ENCODE measurements around the gene DMXL2. TPM values are rescaled to one million over a fixed set of nuclear protein-coding genes. Genes with fewer than 3 reads are reported as not detected.

DMXL2 gene
- 14.5 and 16.1 TPM in 2 replicates for total RNA-seq

GRCh38 chr15:51622604-51623370 is at the start of gene DMXL2:
TSS of gene DMXL2 (minus strand) at chr15:51622771. CDS start at chr15:51622545, 226 bp downstream.
- Histone ChIP-seq H3K36me3 (ENCODE audit: control insufficient read depth, insufficient read depth, low read length) (no peaks in the 10 kb centered on the region), H3K4me3 (ENCODE audit: low read depth, low read length) (peak within 1 kb of the TSS; percentile 89), H3K27me3 (ENCODE audit: control insufficient read depth, insufficient read depth, low read length) (no peaks in the 10 kb centered on the region)
- no peak for TF ChIP-seq CTCF (IDR thresholded peaks at IDR 0.05; ENCODE audit: insufficient read depth, low read length, severe bottlenecking)
- DNase-seq (ENCODE audit: low read depth) (peak; percentile 41), FAIRE-seq (no peak)

- Histone ChIP-seq H3K27me3 (ENCODE audit: control insufficient read depth, insufficient read depth, low read length) (peaks cover 5% of the 10 kb centered on the region), H3K4me3 (ENCODE audit: low read depth, low read length) (no peak overlapping the region), H3K36me3 (ENCODE audit: control insufficient read depth, insufficient read depth, low read length) (no peaks in the 10 kb centered on the region)
- DNase-seq (ENCODE audit: low read depth) (no peak), FAIRE-seq (no peak)
- TF ChIP-seq CTCF (IDR thresholded peaks at IDR 0.05; ENCODE audit: insufficient read depth, low read length, severe bottlenecking), result no peak
Measured at GRCh38 chr15:51672155-51672687, 49.6 kb upstream of the DMXL2 start.

- TF ChIP-seq CTCF (IDR thresholded peaks at IDR 0.05; ENCODE audit: insufficient read depth, low read length, severe bottlenecking), result no peak
Measured at GRCh38 chr15:51669381-51669780, 46.8 kb upstream of the DMXL2 start.

GRCh38 chr15:51668446-51668845 is 45.9 kb upstream of the DMXL2 start:
- Histone ChIP-seq H3K36me3 (ENCODE audit: control insufficient read depth, insufficient read depth, low read length) (no peaks in the 10 kb centered on the region), H3K4me3 (ENCODE audit: low read depth, low read length) (no peak overlapping the region), H3K27me3 (ENCODE audit: control insufficient read depth, insufficient read depth, low read length) (peaks cover 5% of the 10 kb centered on the region)
- no peak for FAIRE-seq
- no peak for TF ChIP-seq CTCF (IDR thresholded peaks at IDR 0.05; ENCODE audit: insufficient read depth, low read length, severe bottlenecking)
- no peak for DNase-seq (ENCODE audit: low read depth)

More at GRCh38 chr15:51669381-51669780, 46.8 kb upstream of the DMXL2 start:
- H3K4me3 ChIP-seq (ENCODE audit: low read depth, low read length), result no peak overlapping the region
- no peaks in the 10 kb centered on the region for H3K36me3 ChIP-seq (ENCODE audit: control insufficient read depth, insufficient read depth, low read length)
- DNase-seq (ENCODE audit: low read depth) (peak; percentile 10), FAIRE-seq (no peak)
- peaks cover 5% of the 10 kb centered on the region for H3K27me3 ChIP-seq (ENCODE audit: control insufficient read depth, insufficient read depth, low read length)

- DNase-seq (ENCODE audit: low read depth), result no peak
- no peak for FAIRE-seq
- H3K36me3 ChIP-seq (ENCODE audit: control insufficient read depth, insufficient read depth, low read length), result no peaks in the 10 kb centered on the region
- peaks cover 5% of the 10 kb centered on the region for H3K27me3 ChIP-seq (ENCODE audit: control insufficient read depth, insufficient read depth, low read length)
- no peak for TF ChIP-seq CTCF (IDR thresholded peaks at IDR 0.05; ENCODE audit: insufficient read depth, low read length, severe bottlenecking)
- H3K4me3 ChIP-seq (ENCODE audit: low read depth, low read length), result no peak overlapping the region
Measured at GRCh38 chr15:51667478-51667877, 44.9 kb upstream of the DMXL2 start.
